Subcutaneous abdominal adipose tissue (tissue), 5 donors: ENCODE measurements around the gene BMPR1A.
"Not testable (repeated sequence)": the region's sequence is repeated elsewhere in the genome, so short reads cannot be mapped to it uniquely, and the experiment has no call there.

Source experiments
- H3K27ac ChIP-seq: one replicate; pipeline ENCODE4 v1.7.0; 2013; ENCODE audit warnings: low read depth, mild to moderate bottlenecking, inconsistent platforms, low read length, moderate library complexity
- H3K27me3 ChIP-seq, 5 donors: one replicate each; pipeline ENCODE4 v1.7.0; 2013; ENCODE audit warnings: low read length in 5 of 5, inconsistent platforms in 1 of 5; ENCODE audit not compliant: control insufficient read depth in 5 of 5, insufficient read depth in 4 of 5
- H3K36me3 ChIP-seq, 5 donors: one replicate each; pipeline ENCODE4 v1.7.0; 2013; ENCODE audit warnings: low read length in 5 of 5; ENCODE audit not compliant: control insufficient read depth in 5 of 5, insufficient read depth in 5 of 5
- H3K4me1 ChIP-seq, 5 donors: one replicate each; pipeline ENCODE4 v1.7.0; 2013; ENCODE audit warnings: low read length in 5 of 5, mild to moderate bottlenecking in 3 of 5, moderate library complexity in 1 of 5; ENCODE audit not compliant: control insufficient read depth in 5 of 5, insufficient read depth in 5 of 5
- H3K4me3 ChIP-seq, 5 donors: one replicate each; pipeline ENCODE4 v1.7.0; 2013; ENCODE audit warnings: low read length in 5 of 5, low read depth in 1 of 5
- H3K9ac ChIP-seq, 5 donors: one replicate each; pipeline ENCODE4 v1.7.0; 2013; ENCODE audit warnings: low read length in 5 of 5, mild to moderate bottlenecking in 4 of 5, moderate library complexity in 3 of 5
- H3K9me3 ChIP-seq, 5 donors: one replicate each; pipeline ENCODE4 v1.7.0; 2013; ENCODE audit warnings: low read length in 5 of 5; ENCODE audit not compliant: control insufficient read depth in 5 of 5
- donor health status: healthy.
- donor health status: healthy.
- donor health status: healthy.
- donor health status: healthy.
- donor health status: healthy.

BMPR1A gene

DNA sequence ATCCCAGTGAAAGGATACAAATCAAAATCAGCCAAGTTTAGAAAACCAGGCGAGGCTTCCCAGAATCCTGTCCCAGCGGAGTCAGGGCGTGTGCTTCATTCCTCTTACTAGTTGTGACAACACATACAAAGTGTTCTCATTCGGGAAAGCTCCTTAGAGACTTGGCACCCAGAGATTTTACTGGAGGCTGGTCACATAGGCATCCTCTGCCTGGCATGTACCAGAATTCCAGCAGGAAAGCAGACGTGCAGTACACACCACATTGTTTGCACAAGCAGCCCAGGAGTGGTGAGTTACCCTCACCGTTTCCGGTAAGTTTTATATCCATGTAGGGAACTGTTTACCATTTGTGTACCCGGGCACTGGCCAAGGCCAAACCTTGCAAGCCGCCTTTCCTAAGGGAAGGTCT is 166.1 kb downstream of the BMPR1A start:
- H3K4me3 ChIP-seq, result no peak overlapping the region
- H3K36me3 ChIP-seq, result peaks cover 11 to 34% (median 25%) of the 10 kb centered on the region in 5 donors
- peaks cover 0 to 11% (median 0%) of the 10 kb centered on the region in 5 donors for H3K4me1 ChIP-seq
- no peaks in the 10 kb centered on the region for H3K9me3 ChIP-seq
- H3K27me3 ChIP-seq, result no peaks in the 10 kb centered on the region
- H3K27ac ChIP-seq, result no peak overlapping the region
- H3K9ac ChIP-seq, result no peak overlapping the region

- Histone ChIP-seq H3K4me3 (no peak overlapping the region), H3K9me3 (no peaks in the 10 kb centered on the region), H3K9ac (peak overlapping the region in 1 of 5 donors; percentile 48), H3K27me3 (no peaks in the 10 kb centered on the region), H3K36me3 (peaks cover 0 to 27% (median 21%) of the 10 kb centered on the region in 5 donors), H3K4me1 (peaks cover 6 to 26% (median 21%) of the 10 kb centered on the region in 5 donors), H3K27ac (peak overlapping the region; percentile 22)
Measured at GRCh38 chr10:86929468-86930380, 173.3 kb downstream of the BMPR1A start.

GRCh38 chr10:86931872-86932271 is 175.5 kb downstream of the BMPR1A start:
- peaks cover 0 to 45% (median 33%) of the 10 kb centered on the region in 5 donors for H3K36me3 ChIP-seq
- no peak overlapping the region for H3K4me3 ChIP-seq
- H3K9me3 ChIP-seq, result no peaks in the 10 kb centered on the region
- no peaks in the 10 kb centered on the region for H3K27me3 ChIP-seq
- H3K4me1 ChIP-seq, result peaks cover 6 to 26% (median 21%) of the 10 kb centered on the region in 5 donors
- H3K27ac ChIP-seq, result peak overlapping the region; percentile 85
- no peak overlapping the region for H3K9ac ChIP-seq

GRCh38 chr10:86932674-86933073 is 176.3 kb downstream of the BMPR1A start:
- Histone ChIP-seq H3K9ac (peak overlapping the region in 2 of 5 donors; percentile 4 to 22), H3K4me1 (peaks cover 6 to 26% (median 21%) of the 10 kb centered on the region in 5 donors), H3K36me3 (peaks cover 0 to 52% (median 41%) of the 10 kb centered on the region in 5 donors), H3K27ac (peak overlapping the region; percentile 85), H3K4me3 (no peak overlapping the region), H3K27me3 (no peaks in the 10 kb centered on the region), H3K9me3 (no peaks in the 10 kb centered on the region)

DNA sequence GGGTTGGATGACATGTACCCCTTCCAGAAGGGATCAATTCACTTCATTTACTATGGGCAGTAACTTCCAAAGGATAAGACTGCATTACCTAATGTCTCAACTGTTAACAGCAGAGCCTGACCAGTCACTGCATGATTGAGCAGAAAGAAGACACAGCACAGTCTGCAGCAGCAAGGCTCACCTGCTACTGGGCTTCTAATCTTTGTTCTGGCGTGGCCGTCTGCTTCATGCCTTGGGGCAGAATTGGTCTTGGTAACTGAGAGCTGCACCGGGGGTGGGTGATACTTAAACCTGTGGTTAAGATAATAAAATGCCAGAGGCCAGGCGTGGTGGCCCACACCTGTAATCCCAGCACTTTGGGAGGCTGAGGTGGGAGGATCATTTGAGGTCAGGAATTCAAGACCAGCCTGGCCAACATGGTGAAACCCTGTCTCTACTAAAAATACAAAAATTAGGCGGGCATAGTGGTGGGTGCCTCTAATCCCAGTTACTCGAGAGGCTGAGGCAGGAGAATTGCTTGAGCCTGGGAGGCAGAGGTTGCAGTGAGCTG is 177.8 kb downstream of the BMPR1A start:
- not testable (repeated sequence) for H3K27ac ChIP-seq, H3K9ac ChIP-seq, H3K4me3 ChIP-seq, H3K27me3 ChIP-seq, H3K9me3 ChIP-seq
- H3K4me1 ChIP-seq, result peaks cover 4 to 24% (median 19%) of the 10 kb centered on the region in 5 donors
- peaks cover 0 to 60% (median 47%) of the 10 kb centered on the region in 5 donors for H3K36me3 ChIP-seq

- peak overlapping the region; percentile 40 for H3K27ac ChIP-seq
Measured at GRCh38 chr10:86936661-86937501, 180.5 kb downstream of the BMPR1A start.

GRCh38 chr10:86937502-86938154 is 181.2 kb downstream of the BMPR1A start:
- H3K27me3 ChIP-seq, result no peaks in the 10 kb centered on the region
- no peak overlapping the region for H3K4me3 ChIP-seq
- H3K4me1 ChIP-seq, result peaks cover under 1 to 14% (median 12%) of the 10 kb centered on the region in 5 donors
- H3K27ac ChIP-seq, result peak overlapping the region; percentile 40
- no peaks in the 10 kb centered on the region for H3K9me3 ChIP-seq
- no peak overlapping the region for H3K9ac ChIP-seq
- peaks cover 0 to 60% (median 49%) of the 10 kb centered on the region in 5 donors for H3K36me3 ChIP-seq

More at GRCh38 chr10:86936661-86937501, 180.5 kb downstream of the BMPR1A start:
- no peaks in the 10 kb centered on the region for H3K9me3 ChIP-seq
- H3K4me1 ChIP-seq, result peaks cover 3 to 15% (median 13%) of the 10 kb centered on the region in 5 donors
- H3K36me3 ChIP-seq, result peaks cover 0 to 57% (median 44%) of the 10 kb centered on the region in 5 donors
- peak overlapping the region in 1 of 5 donors; percentile 18 for H3K9ac ChIP-seq
- no peak overlapping the region for H3K4me3 ChIP-seq
- no peaks in the 10 kb centered on the region for H3K27me3 ChIP-seq

- Histone ChIP-seq H3K4me1 (peaks cover 0 to 18% (median 13%) of the 10 kb centered on the region in 5 donors), H3K27ac (peak overlapping the region; percentile 10), H3K27me3 (no peaks in the 10 kb centered on the region), H3K9me3 (no peaks in the 10 kb centered on the region), H3K36me3 (peaks cover 0 to 57% (median 53%) of the 10 kb centered on the region in 5 donors), H3K4me3 (no peak overlapping the region), H3K9ac (peak overlapping the region in 1 of 5 donors; percentile 21)
Measured at GRCh38 chr10:86938260-86938659, 181.8 kb downstream of the BMPR1A start.

DNA sequence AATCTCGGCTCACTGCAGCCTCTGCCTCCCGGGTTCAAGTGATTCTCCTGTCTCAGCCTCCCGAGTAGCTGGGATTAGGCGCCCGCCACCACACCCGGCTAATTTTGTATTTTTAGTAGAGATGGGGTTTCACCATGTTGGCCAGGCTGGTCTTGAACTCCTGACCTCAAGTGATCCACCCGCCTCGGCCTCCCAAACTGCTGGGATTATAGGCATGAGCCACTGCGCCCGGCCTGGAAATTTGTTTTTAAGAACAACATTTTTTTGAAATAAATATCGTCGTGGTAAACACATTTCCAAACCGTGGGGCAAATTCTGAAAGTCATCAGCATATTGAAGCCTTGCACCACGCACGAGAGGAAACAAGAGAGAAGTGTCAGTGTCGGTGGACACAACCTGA is 183.7 kb downstream of the BMPR1A start:
- not testable (repeated sequence) for H3K9ac ChIP-seq, H3K9me3 ChIP-seq, H3K27me3 ChIP-seq, H3K27ac ChIP-seq, H3K4me3 ChIP-seq
- peaks cover 0 to 66% (median 63%) of the 10 kb centered on the region in 5 donors for H3K36me3 ChIP-seq
- H3K4me1 ChIP-seq, result peaks cover 6 to 37% (median 32%) of the 10 kb centered on the region in 5 donors
